ENCODE results near the gene GRIP1.

DNA sequence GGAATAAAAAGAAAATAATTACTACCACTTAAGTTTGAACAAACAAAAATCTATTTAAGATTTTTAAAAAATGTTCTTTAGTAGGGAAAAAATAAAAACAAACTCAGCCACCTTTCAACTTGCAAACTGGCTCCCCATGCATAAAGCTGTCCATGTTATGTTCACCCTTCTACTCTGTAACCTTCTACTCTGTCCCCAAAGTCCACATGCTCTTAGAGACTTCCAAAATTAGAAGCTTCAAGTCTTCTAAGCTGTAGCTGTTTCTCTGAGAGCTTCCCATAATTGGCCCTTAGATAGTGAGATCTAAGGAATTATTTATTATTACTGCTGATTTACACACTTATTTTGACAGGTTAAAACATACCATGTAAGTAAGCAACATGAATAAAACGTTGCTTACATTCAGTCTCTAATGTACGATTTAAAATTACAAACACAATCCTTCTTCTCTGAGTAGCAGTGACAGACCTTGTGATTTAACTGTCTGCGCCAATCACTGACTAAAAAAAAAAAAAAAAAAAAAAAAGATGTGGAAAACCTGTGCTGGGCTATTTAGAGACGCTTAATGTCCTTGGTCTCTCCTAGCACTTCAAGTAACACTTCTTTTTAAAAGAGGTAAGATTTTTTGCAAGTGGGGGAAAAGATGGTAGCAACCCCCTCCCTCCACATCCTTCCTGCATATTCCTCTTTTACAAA, 28.3 kb upstream of the GRIP1 start:
- TF ChIP-seq, protein P1, sequence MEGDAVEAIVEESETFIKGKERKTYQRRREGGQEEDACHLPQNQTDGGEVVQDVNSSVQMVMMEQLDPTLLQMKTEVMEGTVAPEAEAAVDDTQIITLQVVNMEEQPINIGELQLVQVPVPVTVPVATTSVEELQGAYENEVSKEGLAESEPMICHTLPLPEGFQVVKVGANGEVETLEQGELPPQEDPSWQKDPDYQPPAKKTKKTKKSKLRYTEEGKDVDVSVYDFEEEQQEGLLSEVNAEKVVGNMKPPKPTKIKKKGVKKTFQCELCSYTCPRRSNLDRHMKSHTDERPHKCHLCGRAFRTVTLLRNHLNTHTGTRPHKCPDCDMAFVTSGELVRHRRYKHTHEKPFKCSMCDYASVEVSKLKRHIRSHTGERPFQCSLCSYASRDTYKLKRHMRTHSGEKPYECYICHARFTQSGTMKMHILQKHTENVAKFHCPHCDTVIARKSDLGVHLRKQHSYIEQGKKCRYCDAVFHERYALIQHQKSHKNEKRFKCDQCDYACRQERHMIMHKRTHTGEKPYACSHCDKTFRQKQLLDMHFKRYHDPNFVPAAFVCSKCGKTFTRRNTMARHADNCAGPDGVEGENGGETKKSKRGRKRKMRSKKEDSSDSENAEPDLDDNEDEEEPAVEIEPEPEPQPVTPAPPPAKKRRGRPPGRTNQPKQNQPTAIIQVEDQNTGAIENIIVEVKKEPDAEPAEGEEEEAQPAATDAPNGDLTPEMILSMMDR (IDR thresholded peaks at IDR 0.05; ENCODE audit: low read depth, low read length) = no peak
- TF ChIP-seq, protein P2, sequence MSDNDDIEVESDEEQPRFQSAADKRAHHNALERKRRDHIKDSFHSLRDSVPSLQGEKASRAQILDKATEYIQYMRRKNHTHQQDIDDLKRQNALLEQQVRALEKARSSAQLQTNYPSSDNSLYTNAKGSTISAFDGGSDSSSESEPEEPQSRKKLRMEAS (IDR thresholded peaks at IDR 0.05; ENCODE audit: low read depth, low read length) = no peak
- no peak for TF ChIP-seq POLR2A (IDR thresholded peaks at IDR 0.05; ENCODE audit: extremely low read depth, insufficient read length)
- TF ChIP-seq MYC (IDR thresholded peaks at IDR 0.05; ENCODE audit: low read depth, low read length) = no peak

Data from NB4 (cell line).